ENCODE data around the gene ORC1. TPM values are rescaled to one million over a fixed set of nuclear protein-coding genes. Genes with fewer than 3 reads are reported as not detected.

ORC1 gene
- total RNA-seq, 4 donors from 2014 or later, result 0.12 to 0.72 (median 0.57) TPM

DNA sequence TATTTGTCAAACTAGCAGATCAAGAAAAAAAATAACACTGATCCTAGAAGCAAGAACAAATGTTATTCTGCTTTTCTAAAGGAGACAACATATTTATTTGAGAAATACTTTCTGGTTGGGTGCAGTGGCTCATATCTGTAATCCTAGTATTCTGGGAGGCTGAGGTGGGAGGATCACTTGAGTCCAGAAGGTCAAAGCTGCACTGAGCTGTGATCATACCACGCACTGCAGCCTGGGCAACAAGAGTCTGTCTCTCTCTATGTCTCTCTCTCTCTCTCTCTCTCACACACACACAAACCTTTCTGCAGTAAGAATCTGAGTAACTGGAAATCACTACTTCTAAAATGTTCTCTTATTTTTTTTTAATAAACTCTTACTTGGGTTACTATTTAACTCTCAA is 31.4 kb upstream of the ORC1 start:
- Histone ChIP-seq H3K9me3 (no peaks in the 10 kb centered on the region), H3K27me3 (no peaks in the 10 kb centered on the region), H3K27ac (no peak overlapping the region), H3K4me1 (no peaks in the 10 kb centered on the region), H3K36me3 (peaks cover 0 to 99% of the 10 kb centered on the region in 2 donors), H3K4me3 (no peak overlapping the region)
- no peak for ATAC-seq
- TF ChIP-seq EP300 (IDR thresholded peaks at IDR 0.05) (no peak), POLR2A (IDR thresholded peaks at IDR 0.05) (no peak), POLR2AphosphoS5 (IDR thresholded peaks at IDR 0.05) (no peak)
- 100% methylated on average over 1 of the region's 1 CpG for WGBS, 2 donors (ENCODE audit: low coverage in 1 of 2)

DNA sequence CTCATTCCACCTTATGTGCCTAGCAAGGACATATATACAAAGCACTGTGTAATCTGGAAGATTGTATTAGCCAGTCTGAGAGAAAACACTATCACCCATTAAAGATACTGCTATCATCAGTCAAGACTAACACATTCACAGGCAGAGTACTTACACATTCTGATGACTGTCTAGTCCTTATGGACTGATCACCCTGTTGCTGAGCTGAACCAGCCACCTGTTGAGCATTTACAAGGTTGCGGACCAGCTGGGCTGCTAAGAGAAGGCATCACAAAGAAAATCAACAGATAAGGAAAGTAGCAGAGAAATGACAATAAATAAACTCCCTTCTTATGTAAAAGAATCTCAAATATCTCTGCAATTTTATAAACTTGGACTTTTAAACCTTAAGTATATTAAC is 31.0 kb upstream of the ORC1 start:
- ATAC-seq, result no peak
- H3K27me3 ChIP-seq, result no peaks in the 10 kb centered on the region
- 100% methylated on average over 1 of the region's 1 CpG for WGBS, 2 donors (ENCODE audit: low coverage in 1 of 2)
- H3K9me3 ChIP-seq, result no peaks in the 10 kb centered on the region
- no peak overlapping the region for H3K4me3 ChIP-seq
- peaks cover 0 to 100% of the 10 kb centered on the region in 2 donors for H3K36me3 ChIP-seq
- TF ChIP-seq POLR2AphosphoS5 (IDR thresholded peaks at IDR 0.05) (no peak), POLR2A (IDR thresholded peaks at IDR 0.05) (no peak), EP300 (IDR thresholded peaks at IDR 0.05) (no peak)
- TF ChIP-seq, protein P1, sequence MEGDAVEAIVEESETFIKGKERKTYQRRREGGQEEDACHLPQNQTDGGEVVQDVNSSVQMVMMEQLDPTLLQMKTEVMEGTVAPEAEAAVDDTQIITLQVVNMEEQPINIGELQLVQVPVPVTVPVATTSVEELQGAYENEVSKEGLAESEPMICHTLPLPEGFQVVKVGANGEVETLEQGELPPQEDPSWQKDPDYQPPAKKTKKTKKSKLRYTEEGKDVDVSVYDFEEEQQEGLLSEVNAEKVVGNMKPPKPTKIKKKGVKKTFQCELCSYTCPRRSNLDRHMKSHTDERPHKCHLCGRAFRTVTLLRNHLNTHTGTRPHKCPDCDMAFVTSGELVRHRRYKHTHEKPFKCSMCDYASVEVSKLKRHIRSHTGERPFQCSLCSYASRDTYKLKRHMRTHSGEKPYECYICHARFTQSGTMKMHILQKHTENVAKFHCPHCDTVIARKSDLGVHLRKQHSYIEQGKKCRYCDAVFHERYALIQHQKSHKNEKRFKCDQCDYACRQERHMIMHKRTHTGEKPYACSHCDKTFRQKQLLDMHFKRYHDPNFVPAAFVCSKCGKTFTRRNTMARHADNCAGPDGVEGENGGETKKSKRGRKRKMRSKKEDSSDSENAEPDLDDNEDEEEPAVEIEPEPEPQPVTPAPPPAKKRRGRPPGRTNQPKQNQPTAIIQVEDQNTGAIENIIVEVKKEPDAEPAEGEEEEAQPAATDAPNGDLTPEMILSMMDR (IDR thresholded peaks at IDR 0.05), result no peak
- H3K4me1 ChIP-seq, result no peaks in the 10 kb centered on the region
- H3K27ac ChIP-seq, result no peak overlapping the region

DNA sequence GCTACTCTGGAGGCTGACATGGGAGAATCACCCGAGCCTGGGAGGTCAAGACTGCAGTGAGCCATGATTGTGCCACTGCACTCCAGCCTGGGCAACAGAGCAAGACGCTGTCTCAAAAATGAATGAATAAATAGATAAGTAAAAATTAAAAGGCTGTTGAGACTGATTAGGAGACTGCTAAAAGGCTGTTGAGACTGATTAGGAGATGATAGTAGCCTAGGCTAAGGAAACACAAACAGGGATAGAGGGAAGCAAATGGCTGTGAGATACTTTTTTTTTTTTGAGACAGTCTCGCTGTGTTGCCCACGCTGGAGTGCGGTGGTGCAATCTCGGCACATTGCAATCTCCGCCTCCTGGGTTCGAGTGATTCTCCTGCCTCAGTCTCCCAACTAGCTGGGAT is 28.6 kb upstream of the ORC1 start:
- Histone ChIP-seq H3K27me3 (no peaks in the 10 kb centered on the region), H3K4me3 (no peak overlapping the region), H3K27ac (no peak overlapping the region), H3K36me3 (peaks cover 0 to 99% of the 10 kb centered on the region in 2 donors), H3K4me1 (no peaks in the 10 kb centered on the region), H3K9me3 (no peaks in the 10 kb centered on the region)
- no peak for ATAC-seq
- TF ChIP-seq EP300 (IDR thresholded peaks at IDR 0.05), result no peak
- no peak for TF ChIP-seq POLR2AphosphoS5 (IDR thresholded peaks at IDR 0.05)
- TF ChIP-seq, protein P1 (IDR thresholded peaks at IDR 0.05), result no peak
- 82 to 98% methylated on average over 7 to 8 of the region's 8 CpGs for WGBS, 2 donors (ENCODE audit: low coverage in 1 of 2)

DNA sequence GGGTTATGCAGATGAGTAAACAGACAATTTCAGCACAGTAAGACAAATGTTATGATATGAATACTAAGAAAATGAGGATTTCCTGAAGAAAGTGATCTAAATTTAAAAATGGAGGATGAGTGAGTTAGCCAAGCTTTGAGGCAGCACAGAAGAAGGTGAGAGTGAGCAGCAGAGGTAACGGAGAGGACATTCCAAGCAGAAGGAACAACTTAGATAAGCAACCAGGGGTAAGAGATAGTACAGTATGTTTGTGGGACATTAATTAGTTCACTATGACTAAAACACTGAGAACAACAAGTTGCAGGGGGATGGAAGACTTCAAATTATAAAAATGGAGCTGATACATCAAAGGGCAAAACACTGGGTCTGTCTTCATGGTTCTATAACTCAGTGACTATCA is 22.9 kb upstream of the ORC1 start:
- H3K9me3 ChIP-seq, result no peaks in the 10 kb centered on the region
- no peak for ATAC-seq
- TF ChIP-seq POLR2A (IDR thresholded peaks at IDR 0.05), result no peak
- TF ChIP-seq, protein P1 (IDR thresholded peaks at IDR 0.05), result no peak
- no peak for TF ChIP-seq POLR2AphosphoS5 (IDR thresholded peaks at IDR 0.05)
- no peak for TF ChIP-seq EP300 (IDR thresholded peaks at IDR 0.05)
- H3K4me3 ChIP-seq, result no peak overlapping the region
- peaks cover 0 to 79% of the 10 kb centered on the region in 2 donors for H3K36me3 ChIP-seq
- H3K27me3 ChIP-seq, result no peaks in the 10 kb centered on the region
- H3K27ac ChIP-seq, result no peak overlapping the region
- WGBS, 2 donors (ENCODE audit: low coverage in 1 of 2), result 84% methylated on average over 1 of the region's 1 CpG; no CpG with 5 or more reads in 1 of the 2 donors
- no peaks in the 10 kb centered on the region for H3K4me1 ChIP-seq

DNA sequence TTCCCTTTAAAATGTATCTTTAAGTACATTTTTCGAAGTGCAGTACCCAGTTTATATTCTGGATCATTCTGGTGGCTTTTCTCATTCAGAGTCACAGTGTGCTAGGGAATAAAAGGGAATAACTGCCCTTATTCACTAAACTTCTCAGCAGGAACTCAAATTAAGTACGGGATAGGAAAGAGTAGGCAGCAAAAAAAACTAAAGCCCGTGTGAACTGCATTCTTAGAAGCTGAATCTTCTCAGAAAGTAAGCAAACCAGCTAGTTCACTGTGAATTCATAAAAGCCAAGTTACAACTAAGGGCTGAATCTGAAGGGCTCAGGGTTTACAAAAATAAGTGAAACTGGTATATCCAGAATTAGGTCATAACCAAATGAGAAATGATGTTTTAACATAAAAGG is 22.1 kb upstream of the ORC1 start:
- H3K27me3 ChIP-seq, result no peaks in the 10 kb centered on the region
- H3K4me1 ChIP-seq, result no peaks in the 10 kb centered on the region
- 68 to 76% methylated on average over 3 of the region's 3 CpGs for WGBS, 2 donors (ENCODE audit: low coverage in 1 of 2)
- H3K9me3 ChIP-seq, result no peaks in the 10 kb centered on the region
- ATAC-seq, result no peak
- H3K36me3 ChIP-seq, result peaks cover 0 to 79% of the 10 kb centered on the region in 2 donors
- no peak for TF ChIP-seq POLR2A (IDR thresholded peaks at IDR 0.05)
- TF ChIP-seq, protein P1 (IDR thresholded peaks at IDR 0.05), result no peak
- TF ChIP-seq EP300 (IDR thresholded peaks at IDR 0.05), result no peak
- no peak for TF ChIP-seq POLR2AphosphoS5 (IDR thresholded peaks at IDR 0.05)
- no peak overlapping the region for H3K4me3 ChIP-seq
- H3K27ac ChIP-seq, result no peak overlapping the region
